ENCODE data around the gene TMTC1. TPM values are rescaled to one million over a fixed set of nuclear protein-coding genes. Genes with fewer than 3 reads are reported as not detected.

The TMTC1 gene
- polyA plus RNA-seq, 4 donors: 26.7 to 31.3 (median 28.7) TPM

GRCh38 chr12:29552324-29552927 lies 231.3 kb downstream of the TMTC1 start:
- DNase-seq (ENCODE audit: low read depth in 4 of 4, low spot score in 2 of 4): no peak

- DNase-seq (ENCODE audit: low read depth in 4 of 4, low spot score in 2 of 4): no peak
These were observed 231.9 kb downstream of the TMTC1 start for GRCh38 chr12:29551812-29552211.

DNA sequence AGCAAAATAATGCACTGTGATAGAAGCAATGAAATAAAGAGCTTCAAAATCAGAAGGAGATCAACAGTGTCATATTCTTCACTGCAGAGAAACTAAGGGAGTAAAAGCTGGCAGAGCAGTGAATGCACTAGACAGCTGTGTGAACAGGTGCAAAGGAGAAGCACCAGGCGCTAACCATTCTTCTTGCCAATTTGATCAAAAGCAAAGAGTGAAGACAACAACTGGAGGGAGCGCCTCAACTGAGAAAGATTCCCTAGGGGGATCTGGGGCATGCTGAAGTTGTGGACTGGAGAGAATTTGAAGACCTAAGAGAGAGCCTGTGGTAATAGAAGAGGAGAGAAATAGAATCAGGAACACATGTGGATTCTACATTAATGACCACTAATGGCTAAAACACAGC lies 235.9 kb downstream of the TMTC1 start:
- DNase-seq (ENCODE audit: low read depth in 4 of 4, low spot score in 2 of 4): no peak

- no peak for DNase-seq (ENCODE audit: low read depth in 4 of 4, low spot score in 2 of 4)
These were observed 236.6 kb downstream of the TMTC1 start for GRCh38 chr12:29547151-29547632.

GRCh38 chr12:29546000-29546399 lies 237.7 kb downstream of the TMTC1 start:
- no peak for DNase-seq (ENCODE audit: low read depth in 4 of 4, low spot score in 2 of 4)

GRCh38 chr12:29545102-29545467 lies 238.7 kb downstream of the TMTC1 start:
- DNase-seq (ENCODE audit: low read depth in 4 of 4, low spot score in 2 of 4): no peak

- no peak for DNase-seq (ENCODE audit: low read depth in 4 of 4, low spot score in 2 of 4)
These were observed 239.2 kb downstream of the TMTC1 start for GRCh38 chr12:29544428-29545101.

DNA sequence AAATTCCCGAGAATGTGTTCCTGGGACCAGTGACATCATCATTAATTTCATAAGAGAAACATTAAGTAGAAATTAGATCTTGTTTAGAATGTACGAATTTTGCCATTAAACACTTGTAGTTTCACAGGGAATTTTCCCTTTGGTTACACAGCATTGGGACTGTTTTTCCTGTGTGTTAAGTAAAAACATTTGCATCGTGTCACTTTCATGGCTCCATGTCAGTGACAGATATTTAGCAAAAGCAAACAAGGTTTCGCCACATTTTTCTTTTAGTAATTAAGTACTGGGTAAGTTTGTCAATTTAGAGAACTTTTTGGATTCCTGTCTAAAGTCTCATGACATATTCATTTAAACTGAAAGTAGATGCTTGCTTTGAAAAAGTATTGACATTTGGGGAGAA lies 240.7 kb downstream of the TMTC1 start:
- no peak for DNase-seq (ENCODE audit: low read depth in 4 of 4, low spot score in 2 of 4)

GRCh38 chr12:29537298-29537697 lies 246.4 kb downstream of the TMTC1 start:
- no peak for DNase-seq (ENCODE audit: low read depth in 4 of 4, low spot score in 2 of 4)

GRCh38 chr12:29534935-29535334 lies 248.8 kb downstream of the TMTC1 start:
- DNase-seq (ENCODE audit: low read depth in 4 of 4, low spot score in 2 of 4): no peak

GRCh38 chr12:29533815-29534489 lies 249.8 kb downstream of the TMTC1 start:
- no peak for DNase-seq (ENCODE audit: low read depth in 4 of 4, low spot score in 2 of 4)

GRCh38 chr12:29531471-29531870 lies 252.3 kb downstream of the TMTC1 start:
- no peak for DNase-seq (ENCODE audit: low read depth in 4 of 4, low spot score in 2 of 4)

GRCh38 chr12:29530436-29530835 lies 253.3 kb downstream of the TMTC1 start:
- no peak for DNase-seq (ENCODE audit: low read depth in 4 of 4, low spot score in 2 of 4)

GRCh38 chr12:29528161-29528560 lies 255.6 kb downstream of the TMTC1 start:
- no peak for DNase-seq (ENCODE audit: low read depth in 4 of 4, low spot score in 2 of 4)

- DNase-seq (ENCODE audit: low read depth in 4 of 4, low spot score in 2 of 4): no peak
These were observed 261.8 kb downstream of the TMTC1 start for GRCh38 chr12:29521951-29522350.

GRCh38 chr12:29519585-29520182 lies 264.1 kb downstream of the TMTC1 start:
- peak in 2 of 4 donors; percentile 29 to 41 for DNase-seq (ENCODE audit: low read depth in 4 of 4, low spot score in 2 of 4)

DNA sequence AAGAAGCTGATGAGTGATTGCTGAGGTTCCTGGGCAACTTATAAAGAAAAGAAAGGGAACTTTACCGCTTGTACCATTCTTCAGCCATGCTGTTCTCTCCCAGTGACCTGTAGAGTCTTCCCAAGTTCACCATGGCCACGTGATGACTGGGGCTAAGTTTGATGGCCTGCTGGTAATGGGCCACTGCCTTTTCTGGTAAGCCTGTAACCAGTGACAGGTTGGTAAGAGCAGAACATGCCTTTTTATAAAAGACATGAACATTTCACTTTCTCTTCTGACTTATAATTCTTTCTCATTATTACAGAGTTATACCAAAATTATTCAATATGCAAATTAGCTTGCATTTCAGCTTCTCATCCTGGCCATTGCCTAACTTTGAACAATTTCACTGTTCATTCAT lies 265.3 kb downstream of the TMTC1 start:
- DNase-seq (ENCODE audit: low read depth in 4 of 4, low spot score in 2 of 4): no peak

DNA sequence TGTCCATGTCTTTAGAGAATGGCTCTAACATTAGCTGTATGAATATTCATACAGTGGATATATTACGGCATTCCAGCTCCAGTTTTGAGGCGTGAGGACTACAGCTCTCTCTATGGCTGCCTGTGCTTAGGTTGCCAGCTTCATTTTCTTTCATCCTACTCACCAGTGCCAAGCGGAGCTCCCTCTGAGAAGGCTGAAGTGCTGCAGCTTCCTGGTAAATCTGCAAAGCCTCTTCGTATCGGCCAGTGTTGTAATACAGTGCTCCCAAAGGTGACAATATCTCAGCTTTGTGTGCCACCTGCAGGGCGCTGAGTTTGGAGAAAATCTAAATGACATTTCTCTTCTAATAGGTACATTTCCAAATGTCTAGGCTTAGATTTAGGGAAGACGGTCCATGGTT lies 266.5 kb downstream of the TMTC1 start:
- DNase-seq (ENCODE audit: low read depth in 4 of 4, low spot score in 2 of 4): no peak

DNA sequence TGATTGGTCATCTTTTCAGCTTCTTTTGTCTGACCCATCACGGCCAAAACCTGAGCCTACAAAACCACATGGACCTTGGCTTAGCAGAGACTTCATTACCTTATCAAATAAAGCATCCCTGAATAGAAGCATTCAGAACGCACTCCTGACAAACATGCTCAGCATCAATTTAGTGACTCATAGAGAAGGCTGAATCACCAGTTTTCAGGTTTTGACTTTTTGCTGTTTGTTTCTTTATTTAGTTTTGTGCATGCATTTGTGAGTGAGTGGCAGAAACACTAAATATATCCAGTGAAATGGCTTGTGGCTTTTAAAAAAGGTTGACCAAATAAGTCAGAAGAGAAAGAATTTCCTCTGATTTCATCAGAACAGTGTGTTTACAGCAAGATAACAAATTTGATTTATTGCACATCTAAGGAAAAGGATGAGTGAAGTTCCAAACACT lies 267.3 kb downstream of the TMTC1 start:
- no peak for DNase-seq (ENCODE audit: low read depth in 4 of 4, low spot score in 2 of 4)

DNA sequence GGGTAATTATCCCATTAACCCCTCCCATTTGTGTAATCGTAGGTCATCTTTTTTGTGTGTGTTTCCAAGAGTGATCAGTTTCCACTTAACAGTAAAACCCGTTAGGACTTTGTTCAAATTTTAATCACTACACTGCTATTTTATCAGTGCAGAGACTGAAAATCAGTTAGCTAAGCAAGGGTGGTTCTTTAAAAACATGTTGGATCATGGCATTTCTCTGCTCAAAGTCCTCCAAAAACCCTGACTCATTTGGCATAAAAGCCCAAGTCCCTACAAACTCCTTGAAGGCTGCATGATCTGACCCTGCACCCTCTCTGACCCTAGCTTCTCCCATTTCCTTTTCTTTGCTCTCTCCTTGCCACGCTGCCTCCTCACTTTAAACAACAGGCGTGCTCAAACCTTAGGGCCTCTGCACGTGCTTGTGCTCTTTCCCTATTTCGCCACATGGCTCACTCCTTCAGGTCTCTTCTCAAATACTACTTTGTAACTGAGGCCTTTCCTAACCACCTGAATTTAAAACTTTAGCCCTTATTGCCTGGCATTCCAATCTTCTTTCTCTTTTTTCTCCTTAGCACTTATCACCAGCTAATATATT lies 273.1 kb downstream of the TMTC1 start:
- DNase-seq (ENCODE audit: low read depth in 4 of 4, low spot score in 2 of 4): no peak

GRCh38 chr12:29509503-29509902 lies 274.2 kb downstream of the TMTC1 start:
- DNase-seq (ENCODE audit: low read depth in 4 of 4, low spot score in 2 of 4): no peak

Measured in left renal cortex interstitium (tissue), 4 donors.